Pancreas (tissue), 10 donors: ENCODE data around the gene FILIP1L. TPM values are rescaled to one million over a fixed set of nuclear protein-coding genes. Genes with fewer than 3 reads are reported as not detected.

ENCODE experiments used
- ATAC-seq, 4 donors: fragments of 200-7000 bp; cut with Tn5 transposase; one replicate each; pipeline versions ENCODE4 v1.8.0 to v1.9.1; 2020; ENCODE audit warnings: mild to moderate bottlenecking in 4 of 4, moderate library complexity in 4 of 4
- DNase-seq, 6 donors: peaks; one replicate each; pipeline ENCODE4 v3.0.0-alpha.2; 2020
- FAIRE-seq: peaks from 2 replicates; lab custom pipeline; 2012; peaks lifted over from hg19 to GRCh38; lab: Jason Lieb, UNC
- H3K27ac ChIP-seq, 4 donors: fragments of 200-600 bp; sonication (generic); 1 replicate in 3 of 4; 2 replicates in 1 of 4; pipeline versions ENCODE4 v1.5.0 to v1.8.0; 2020
- H3K27me3 ChIP-seq, 4 donors: fragments of 200-600 bp; one replicate each; pipeline ENCODE4 v1.8.0; 2021
- H3K36me3 ChIP-seq, 3 donors: fragments of 200-600 bp; sonication (generic) in 1 of 3; one replicate each; pipeline versions ENCODE4 v1.5.0 to v1.8.0; 2020 to 2021
- H3K4me1 ChIP-seq, 3 donors: fragments of 200-600 bp; one replicate each; pipeline ENCODE4 v1.8.0; 2021
- H3K4me3 ChIP-seq, 4 donors: fragments of 200-600 bp; sonication (generic) in 2 of 4; one replicate each; pipeline versions ENCODE4 v1.5.0 to v1.8.0; 2020 to 2021
- H3K9me3 ChIP-seq, 4 donors: fragments of 200-600 bp; one replicate each; pipeline ENCODE4 v1.8.0; 2021
- WGBS, 2 donors: extraction: QIAGEN DNeasy Blood & Tissue Kit; methylation state at CpG; one replicate each; pipeline ENCODE4 v1.1.7; 2013; 5-methylcytosine and 5-hydroxymethylcytosine counted together
- intact Hi-C, 3 donors: fragments of 100-400 bp; cut with DNase I; formaldehyde crosslinking; loops; one replicate each; pipeline versions ENCODE4 v1.11.1 to v1.14.2; 2022
- polyA plus RNA-seq, 2 donors: library from polyadenylated mRNA; stranded (reverse); fragments of 200-250 nt; gene quantifications; one replicate each; pipeline ENCODE4 v1.2.3, GENCODE V29; 2013
- total RNA-seq, 6 donors: library from RNA; stranded (reverse); fragmentation: NEBNext Ultra II Directional in 4 of 6; extraction: Animal tissue kit (Norgen Biotek cat#: 25700) in 4 of 6; gene quantifications; one replicate each; pipeline versions ENCODE4 v1.2.1 to v1.2.4, GENCODE V29; 2021 to 2023
- TF ChIP-seq, protein P1 (sequence below), 4 donors: fragments of 200-600 bp; sonication (generic) in 3 of 4; IDR thresholded peaks; one replicate each; pipeline versions ENCODE4 v1.5.0 to v1.8.0; 2021; ENCODE audit warnings: antibody characterized with exemption in 4 of 4
- donor health status: healthy with polysubstance abuse.
- donor health status: DM: no; HTN: no; CAD: no; lungs with moderate emphysema.
- donor health status: DM: no; HTN: no; CAD: no.
- donor health status: control.
- donor health status: control.
- donor health status: Bipolar disorder and iron deficiency.
- donor health status: DM: yes; HTN: yes; CAD: no.
- donor health status: DM: no; HTN: no; CAD: no.
- donor health status: DM: no; HTN: no; CAD: no.
- donor health status: DM: yes; HTN: yes; CAD: no.

FILIP1L gene
- total and polyA plus RNA-seq, 8 donors, result 12.5 to 37.7 (median 15.8) TPM

GRCh38 chr3:100041328-100041749 lies 73.0 kb downstream of the FILIP1L start:
- peak; percentile 63 to 72 (median 69) for ATAC-seq
- Histone ChIP-seq H3K36me3 (no peaks in the 10 kb centered on the region), H3K4me3 (no peak overlapping the region), H3K27me3 (no peaks in the 10 kb centered on the region), H3K4me1 (peaks cover 9 to 35% (median 33%) of the 10 kb centered on the region in 3 donors), H3K27ac (peak overlapping the region; percentile 43 to 87 (median 68)), H3K9me3 (no peaks in the 10 kb centered on the region)
- TF ChIP-seq, protein P1, sequence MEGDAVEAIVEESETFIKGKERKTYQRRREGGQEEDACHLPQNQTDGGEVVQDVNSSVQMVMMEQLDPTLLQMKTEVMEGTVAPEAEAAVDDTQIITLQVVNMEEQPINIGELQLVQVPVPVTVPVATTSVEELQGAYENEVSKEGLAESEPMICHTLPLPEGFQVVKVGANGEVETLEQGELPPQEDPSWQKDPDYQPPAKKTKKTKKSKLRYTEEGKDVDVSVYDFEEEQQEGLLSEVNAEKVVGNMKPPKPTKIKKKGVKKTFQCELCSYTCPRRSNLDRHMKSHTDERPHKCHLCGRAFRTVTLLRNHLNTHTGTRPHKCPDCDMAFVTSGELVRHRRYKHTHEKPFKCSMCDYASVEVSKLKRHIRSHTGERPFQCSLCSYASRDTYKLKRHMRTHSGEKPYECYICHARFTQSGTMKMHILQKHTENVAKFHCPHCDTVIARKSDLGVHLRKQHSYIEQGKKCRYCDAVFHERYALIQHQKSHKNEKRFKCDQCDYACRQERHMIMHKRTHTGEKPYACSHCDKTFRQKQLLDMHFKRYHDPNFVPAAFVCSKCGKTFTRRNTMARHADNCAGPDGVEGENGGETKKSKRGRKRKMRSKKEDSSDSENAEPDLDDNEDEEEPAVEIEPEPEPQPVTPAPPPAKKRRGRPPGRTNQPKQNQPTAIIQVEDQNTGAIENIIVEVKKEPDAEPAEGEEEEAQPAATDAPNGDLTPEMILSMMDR (IDR thresholded peaks at IDR 0.05), result no peak
- peak; percentile 96 for FAIRE-seq
- intact Hi-C loops, result no loop called here
- WGBS, 2 donors, result 59 to 61% methylated on average over 1 of the region's 1 CpG
- no peak for DNase-seq

GRCh38 chr3:100040451-100041225 lies 73.7 kb downstream of the FILIP1L start:
- peak overlapping the region; percentile 43 to 87 (median 68) for H3K27ac ChIP-seq
- H3K9me3 ChIP-seq, result no peaks in the 10 kb centered on the region
- 55 to 58% methylated on average over 3 of the region's 3 CpGs for WGBS, 2 donors
- H3K27me3 ChIP-seq, result no peaks in the 10 kb centered on the region
- H3K4me3 ChIP-seq, result no peak overlapping the region
- ATAC-seq, result peak in 3 of 4 donors; percentile 23 to 39 (median 34)
- peak; percentile 49 for FAIRE-seq
- intact Hi-C loops, result no loop called here
- TF ChIP-seq, protein P1 (IDR thresholded peaks at IDR 0.05), result no peak
- no peak for DNase-seq
- peaks cover 9 to 33% (median 33%) of the 10 kb centered on the region in 3 donors for H3K4me1 ChIP-seq
- H3K36me3 ChIP-seq, result no peaks in the 10 kb centered on the region

DNA sequence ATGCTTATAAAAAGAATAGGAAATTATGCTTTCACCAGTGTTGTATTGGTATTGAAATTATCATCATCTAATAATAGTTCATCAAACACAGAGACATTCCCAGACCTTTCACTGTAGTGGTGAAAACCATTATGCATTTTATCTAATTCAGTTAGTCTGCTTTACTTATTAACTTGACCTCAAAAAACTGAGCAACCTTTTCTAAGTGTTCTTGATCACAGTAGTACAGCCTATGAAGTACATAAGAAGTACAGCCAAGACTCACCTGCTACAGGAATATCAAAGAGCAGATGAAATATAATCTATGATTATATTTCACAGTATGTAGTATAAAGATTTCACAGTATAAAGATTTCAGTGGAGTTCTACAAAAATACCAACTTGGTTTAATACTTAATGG lies 75.2 kb downstream of the FILIP1L start:
- Histone ChIP-seq H3K27me3 (no peaks in the 10 kb centered on the region), H3K27ac (peak overlapping the region in 2 of 4 donors; percentile 4 to 20), H3K9me3 (no peaks in the 10 kb centered on the region), H3K4me1 (peaks cover 16 to 40% (median 37%) of the 10 kb centered on the region in 3 donors), H3K36me3 (no peaks in the 10 kb centered on the region), H3K4me3 (no peak overlapping the region)
- peak; percentile 81 for FAIRE-seq
- intact Hi-C loops, result no loop called here
- DNase-seq, result no peak
- TF ChIP-seq, protein P1 (IDR thresholded peaks at IDR 0.05), result no peak
- peak in 2 of 4 donors; percentile 7 to 14 for ATAC-seq

DNA sequence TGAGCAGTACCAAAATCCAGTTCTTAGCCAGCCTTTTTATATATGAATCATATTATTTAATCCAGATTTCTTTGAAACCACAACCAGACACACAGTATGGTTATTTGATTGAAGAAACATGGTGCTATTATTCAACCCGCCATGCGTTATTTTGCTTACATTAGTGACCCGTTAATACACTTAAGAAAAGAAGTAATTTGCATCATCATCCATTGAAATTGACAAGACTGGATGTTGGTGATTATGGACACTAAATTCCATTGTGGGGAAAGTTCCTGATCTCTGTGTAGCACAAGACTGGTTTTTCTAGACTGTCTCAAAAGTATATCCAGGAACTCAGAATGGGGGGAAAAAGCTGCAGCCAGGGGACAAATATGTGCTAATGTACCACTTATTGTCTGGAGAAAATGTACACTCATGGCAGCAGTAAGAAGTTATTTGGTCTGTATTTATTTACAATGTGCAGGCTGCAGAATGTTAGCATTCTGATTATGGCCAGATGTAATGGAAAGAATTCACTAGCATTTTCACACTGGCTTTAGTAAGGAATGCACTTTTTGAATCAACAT lies 80.3 kb downstream of the FILIP1L start:
- WGBS, 2 donors, result 91 to 94% methylated on average over 3 of the region's 3 CpGs
- Histone ChIP-seq H3K4me3 (no peak overlapping the region), H3K27ac (peak overlapping the region in 2 of 4 donors; percentile 37 to 52), H3K4me1 (peaks cover 13 to 23% (median 16%) of the 10 kb centered on the region in 3 donors), H3K9me3 (no peaks in the 10 kb centered on the region), H3K36me3 (no peaks in the 10 kb centered on the region), H3K27me3 (no peaks in the 10 kb centered on the region)
- TF ChIP-seq, protein P1 (IDR thresholded peaks at IDR 0.05), result no peak
- no peak for DNase-seq
- ATAC-seq, result peak in 1 of 4 donors; percentile 51
- intact Hi-C loops, result no loop called here
- no peak for FAIRE-seq
